HepG2 (cell line): ENCODE data around the gene RBBP8NL. TPM values are rescaled to one million over a fixed set of nuclear protein-coding genes. Genes with fewer than 3 reads are reported as not detected.

Experiments used
- UBTF ChIP-seq: sonication (generic); formaldehyde crosslinking; IDR thresholded peaks from 2 replicates; pipeline ENCODE4 v1.4.0; 2020; ENCODE audit warnings: mild to moderate bottlenecking, missing genetic modification reagents
- ZHX2 ChIP-seq, 2 experiments: sonication (generic) in 1 of 2; formaldehyde crosslinking in 1 of 2; IDR thresholded peaks; 2 replicates each; pipeline versions ENCODE4 v1.6.1 to v1.9.0; 2014 to 2022; ENCODE audit warnings: antibody characterized with exemption in 1 of 2, borderline replicate concordance in 1 of 2, inconsistent platforms in 1 of 2, low read depth in 1 of 2, missing genetic modification reagents in 1 of 2
- ZNF407 ChIP-seq: sonication (generic); formaldehyde crosslinking; IDR thresholded peaks from one replicate; pipeline ENCODE4 v1.5.1; 2020; ENCODE audit warnings: mild to moderate bottlenecking, missing genetic modification reagents; ENCODE audit errors: not compliant biosample characterization
- ZNF704 ChIP-seq: sonication (generic); formaldehyde crosslinking; IDR thresholded peaks from 2 replicates; pipeline ENCODE4 v1.8.1; 2023; ENCODE audit warnings: mild to moderate bottlenecking, inconsistent platforms, moderate library complexity, missing genetic modification reagents, borderline replicate concordance
- polyA plus RNA-seq, 8 experiments: library from polyadenylated mRNA; depleted of rRNA in 3 of 8; stranded (reverse) in 7 of 8; unstranded in 1 of 8; fragments of >200 nt; fragmentation: Illumina TruSeq in 4 of 8; extraction: Trizol in 4 of 8; gene quantifications; 2 replicates each; pipeline versions ENCODE4 v1.2.1 to v1.2.3, GENCODE V29; 2011 to 2016; ENCODE audit warnings: low read depth in 4 of 8, missing spikeins in 1 of 8, mixed read lengths in 1 of 8; ENCODE audit not compliant: insufficient read depth in 1 of 8
- total RNA-seq, 5 experiments: library from RNA; depleted of rRNA; stranded (reverse); fragments of >200 nt; fragmentation: Illumina TruSeq; extraction: Trizol; gene quantifications; 2 replicates each; pipeline ENCODE4 v1.2.3, GENCODE V29; 2016; ENCODE audit warnings: low read depth in 1 of 5

The RBBP8NL gene
- total and polyA plus RNA-seq, 2 of the 13 experiments (the other 11 are each of a cell fraction or from before 2014, with no cell fraction given): 0.69 to 0.86 TPM

GRCh38 chr20:62366370-62367135 lies 60.8 kb downstream of the RBBP8NL start (continued):
- no peak for TF ChIP-seq ZNF407
- no peak; the same call in 1 of the 2 replicates for TF ChIP-seq ZNF704 (CRISPR knock-in tag)
- TF ChIP-seq ZHX2 (IDR thresholded peaks at IDR 0.05; ENCODE audit: low read depth): no peak
- TF ChIP-seq ZHX2 (CRISPR knock-in tag; IDR thresholded peaks at IDR 0.05; ENCODE audit: borderline replicate concordance): peak; percentile 76; the same call in 1 of the 2 replicates
- peak; percentile 43; the same call in 1 of the 2 replicates for TF ChIP-seq UBTF (CRISPR knock-in tag)
